Measurements from ENCODE around the gene UBQLN1. TPM values are rescaled to one million over a fixed set of nuclear protein-coding genes. Genes with fewer than 3 reads are reported as not detected.
A peak's percentile ranks its signal among the peaks of the same experiment; 100 is the strongest.

UBQLN1 gene
- total RNA-seq, 1 donor: 112 TPM

DNA sequence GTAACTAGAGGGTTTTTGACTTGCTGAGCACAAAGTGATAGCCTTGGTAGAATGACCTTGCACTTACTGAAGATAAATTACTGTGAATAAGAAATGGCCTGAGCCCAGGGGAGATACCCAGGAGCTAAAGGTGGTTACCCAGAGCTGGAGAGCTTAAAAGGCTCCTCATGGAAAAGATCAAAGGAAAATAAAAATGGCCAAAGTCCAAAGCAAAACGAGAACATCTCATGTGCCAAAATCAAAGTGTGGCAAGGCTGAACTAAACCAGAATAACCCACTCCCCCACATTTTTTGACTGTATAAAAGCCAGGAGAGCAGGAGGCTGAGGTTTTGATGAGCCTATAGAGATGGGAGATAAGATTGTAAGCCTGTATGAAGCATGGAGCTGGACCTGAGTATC, 70.4 kb downstream of the UBQLN1 start:
- no peak overlapping the region for H3K4me3 ChIP-seq (ENCODE audit: low read depth, low read length)
- TF ChIP-seq, protein P1, sequence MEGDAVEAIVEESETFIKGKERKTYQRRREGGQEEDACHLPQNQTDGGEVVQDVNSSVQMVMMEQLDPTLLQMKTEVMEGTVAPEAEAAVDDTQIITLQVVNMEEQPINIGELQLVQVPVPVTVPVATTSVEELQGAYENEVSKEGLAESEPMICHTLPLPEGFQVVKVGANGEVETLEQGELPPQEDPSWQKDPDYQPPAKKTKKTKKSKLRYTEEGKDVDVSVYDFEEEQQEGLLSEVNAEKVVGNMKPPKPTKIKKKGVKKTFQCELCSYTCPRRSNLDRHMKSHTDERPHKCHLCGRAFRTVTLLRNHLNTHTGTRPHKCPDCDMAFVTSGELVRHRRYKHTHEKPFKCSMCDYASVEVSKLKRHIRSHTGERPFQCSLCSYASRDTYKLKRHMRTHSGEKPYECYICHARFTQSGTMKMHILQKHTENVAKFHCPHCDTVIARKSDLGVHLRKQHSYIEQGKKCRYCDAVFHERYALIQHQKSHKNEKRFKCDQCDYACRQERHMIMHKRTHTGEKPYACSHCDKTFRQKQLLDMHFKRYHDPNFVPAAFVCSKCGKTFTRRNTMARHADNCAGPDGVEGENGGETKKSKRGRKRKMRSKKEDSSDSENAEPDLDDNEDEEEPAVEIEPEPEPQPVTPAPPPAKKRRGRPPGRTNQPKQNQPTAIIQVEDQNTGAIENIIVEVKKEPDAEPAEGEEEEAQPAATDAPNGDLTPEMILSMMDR (IDR thresholded peaks at IDR 0.05; ENCODE audit: insufficient read depth, low read length): no peak
- DNase-seq (ENCODE audit: low read depth): no peak

DNA sequence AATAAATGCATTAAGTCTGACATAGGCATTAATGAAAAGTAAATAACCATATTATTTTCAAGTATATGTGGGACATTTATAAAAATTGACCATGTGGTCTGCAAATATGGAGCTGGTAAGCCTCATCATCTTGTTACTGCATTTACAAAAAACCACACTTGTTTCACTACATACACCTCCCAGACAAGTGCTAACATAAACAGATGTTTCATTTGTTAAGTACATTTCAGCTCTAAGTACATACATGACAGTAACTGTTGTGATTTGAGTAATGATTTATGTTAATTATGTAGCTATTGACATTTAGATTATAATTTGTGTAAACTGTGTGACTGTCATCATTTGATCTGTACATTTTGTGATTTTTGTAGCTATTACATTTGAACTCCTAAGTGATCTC, 70.9 kb downstream of the UBQLN1 start:
- H3K4me3 ChIP-seq (ENCODE audit: low read depth, low read length): no peak overlapping the region
- DNase-seq (ENCODE audit: low read depth): no peak
- TF ChIP-seq, protein P1 (IDR thresholded peaks at IDR 0.05; ENCODE audit: insufficient read depth, low read length): no peak

DNA sequence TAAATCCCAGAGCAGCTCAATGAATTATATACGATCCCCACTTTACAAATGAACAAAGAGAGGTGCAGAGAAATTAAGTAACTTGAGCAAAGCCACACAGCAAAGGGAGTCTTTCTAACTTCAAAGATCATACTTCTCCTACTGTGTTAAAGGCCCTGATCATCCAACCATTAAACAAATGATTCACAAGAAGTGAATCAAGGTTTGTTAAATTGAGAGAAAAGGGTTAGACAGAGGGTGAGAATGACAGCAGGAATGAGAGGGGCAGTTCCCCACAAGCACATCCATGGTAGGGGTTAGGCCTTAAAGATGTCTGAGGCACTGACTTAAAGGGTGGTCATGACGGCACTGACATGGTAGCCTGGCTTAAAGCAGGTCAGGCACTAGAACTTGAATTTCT, 74.1 kb downstream of the UBQLN1 start:
- H3K4me3 ChIP-seq (ENCODE audit: low read depth, low read length): no peak overlapping the region
- no peak for DNase-seq (ENCODE audit: low read depth)
- TF ChIP-seq, protein P1 (IDR thresholded peaks at IDR 0.05; ENCODE audit: insufficient read depth, low read length): no peak

DNA sequence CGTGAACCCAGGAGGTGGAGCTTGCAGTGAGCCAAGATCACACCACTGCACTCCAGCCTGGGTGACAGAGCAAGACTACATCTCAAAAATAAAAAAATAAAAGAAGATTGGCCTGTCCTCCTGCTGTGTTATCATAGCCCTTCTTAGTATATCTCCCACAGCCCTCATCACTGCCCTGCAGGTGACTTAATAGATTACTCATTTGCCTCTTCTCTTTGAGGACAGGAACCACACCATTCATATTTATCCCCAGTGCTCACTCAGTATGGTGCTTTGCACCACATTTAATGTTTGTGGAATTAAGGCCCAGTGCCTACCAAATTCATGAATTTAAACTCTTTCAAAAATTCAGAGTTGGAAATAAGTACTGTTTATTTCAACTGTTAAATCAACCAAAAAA, 74.5 kb downstream of the UBQLN1 start:
- TF ChIP-seq, protein P1 (IDR thresholded peaks at IDR 0.05; ENCODE audit: insufficient read depth, low read length): no peak

DNA sequence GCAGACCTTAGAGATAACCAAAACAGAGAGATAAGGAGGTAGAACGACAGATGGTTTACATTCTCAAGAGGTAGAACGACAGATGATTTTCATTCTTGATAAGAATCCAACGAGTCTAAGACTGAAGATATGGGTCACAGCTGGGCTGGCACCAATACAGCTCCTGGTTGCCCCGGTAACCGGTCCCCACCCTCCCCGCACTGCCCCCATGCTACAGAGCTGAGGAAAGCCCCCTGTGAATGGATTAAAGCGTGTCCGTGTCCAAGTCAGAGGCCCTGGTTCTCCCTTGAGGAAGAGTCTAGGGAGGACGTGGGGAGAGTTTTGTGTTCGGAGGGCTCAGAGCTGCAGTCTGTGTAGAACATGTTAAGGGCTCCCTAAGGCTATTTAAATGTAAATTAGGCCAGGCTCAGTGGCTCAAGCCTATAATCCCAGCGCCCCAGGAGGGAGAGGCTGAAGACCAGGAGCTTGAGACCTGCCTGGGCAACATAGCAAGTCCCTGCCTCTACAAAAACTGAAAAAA, 76.8 kb downstream of the UBQLN1 start:
- TF ChIP-seq, protein P1 (IDR thresholded peaks at IDR 0.05; ENCODE audit: insufficient read depth, low read length): no peak
- H3K4me3 ChIP-seq (ENCODE audit: low read depth, low read length): no peak overlapping the region
- peak; percentile 44 for DNase-seq (ENCODE audit: low read depth)

More for the DNA sequence above, 74.5 kb downstream of the UBQLN1 start:
- no peak overlapping the region for H3K4me3 ChIP-seq (ENCODE audit: low read depth, low read length)
- DNase-seq (ENCODE audit: low read depth): no peak

DNA sequence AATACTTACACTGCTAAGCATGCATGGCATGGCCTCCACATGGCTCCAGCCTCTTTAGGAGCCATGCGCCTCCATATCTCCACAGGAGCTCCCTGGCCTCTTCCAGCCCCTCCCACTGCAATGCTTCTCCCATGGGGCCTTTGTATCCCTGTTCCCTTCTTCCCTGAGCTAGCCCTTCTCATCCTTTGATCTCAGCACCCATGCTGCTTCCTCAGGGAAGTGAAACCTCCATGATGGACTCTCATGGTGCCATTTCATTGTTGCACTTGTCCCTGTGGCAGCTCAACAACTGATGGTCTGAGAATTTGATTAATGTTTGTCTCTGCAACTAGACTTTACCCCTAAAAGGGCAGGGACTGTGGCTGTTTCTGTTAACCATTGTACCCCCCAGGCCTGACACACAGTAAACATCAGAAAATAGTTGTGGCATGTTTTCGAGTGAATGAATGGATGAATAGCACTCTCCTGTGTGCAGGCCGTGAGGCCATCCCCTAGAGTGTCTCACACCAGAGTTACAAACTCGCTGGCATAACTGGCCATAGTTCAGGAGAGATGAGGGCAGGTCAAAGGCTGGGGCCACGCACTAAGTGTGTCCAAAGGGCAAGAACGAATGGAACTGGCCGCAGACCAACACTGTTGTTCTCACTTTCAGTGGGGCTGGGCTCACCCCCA, 78.2 kb downstream of the UBQLN1 start:
- no peak overlapping the region for H3K4me3 ChIP-seq (ENCODE audit: low read depth, low read length)
- TF ChIP-seq, protein P1 (IDR thresholded peaks at IDR 0.05; ENCODE audit: insufficient read depth, low read length): no peak
- no peak for DNase-seq (ENCODE audit: low read depth)

DNA sequence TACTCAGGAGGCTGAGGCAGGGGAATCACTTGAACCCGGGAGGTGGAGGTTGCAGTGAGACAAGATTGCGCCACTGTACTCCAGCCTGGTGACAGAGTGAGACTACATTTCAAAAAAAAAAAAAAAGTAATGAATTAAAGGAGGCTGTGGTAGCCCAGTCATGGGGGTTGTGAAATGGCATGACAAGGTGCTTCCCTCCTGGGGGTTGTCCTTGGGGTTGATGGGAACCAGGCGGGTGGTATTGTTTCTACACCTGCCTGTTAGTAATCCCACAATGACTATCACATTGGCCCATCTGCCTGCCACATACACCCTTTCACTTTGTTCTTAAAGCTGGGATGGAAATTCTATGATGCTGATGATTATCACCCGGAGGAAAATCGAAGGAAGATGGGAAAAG, 79.2 kb downstream of the UBQLN1 start:
- no peak for DNase-seq (ENCODE audit: low read depth)
- TF ChIP-seq, protein P1 (IDR thresholded peaks at IDR 0.05; ENCODE audit: insufficient read depth, low read length): no peak
- no peak overlapping the region for H3K4me3 ChIP-seq (ENCODE audit: low read depth, low read length)
